H1 (cell line): ENCODE measurements around the gene MARCHF10. TPM values are rescaled to one million over a fixed set of nuclear protein-coding genes. Genes with fewer than 3 reads are reported as not detected.

ENCODE experiments used
- CTCF ChIA-PET: fragments of 300-600 bp; sonication (Branson Sonifier 250); formaldehyde crosslinking; loops from one replicate; lab custom pipeline; 2021; ENCODE audit not compliant: partially characterized antibody; lab: Charles Lee
- POLR2A ChIA-PET: fragments of 300-600 bp; sonication (Branson Sonifier 250); formaldehyde crosslinking; loops from one replicate; lab custom pipeline; 2021; ENCODE audit warnings: inconsistent platforms; ENCODE audit not compliant: partially characterized antibody; lab: Charles Lee
- DNase-seq, 2 experiments: peaks; one replicate each; pipeline versions ENCODE4 v3.0.0 to v3.0.0-alpha.2; 2010 to 2022; ENCODE audit warnings: low spot score in 2 of 2, low read depth in 1 of 2, mixed read lengths in 1 of 2
- FAIRE-seq: peaks from 2 replicates; lab custom pipeline; 2011; peaks lifted over from hg19 to GRCh38; lab: Jason Lieb, UNC
- H2AFZ ChIP-seq: 2 replicates; pipeline ENCODE4 v1.8.1; 2012; ENCODE audit warnings: low read length, inconsistent platforms
- H2AK5ac ChIP-seq: 2 replicates; pipeline ENCODE4 v1.6.1; 2013; ENCODE audit warnings: low read depth, low read length
- H2BK120ac ChIP-seq: replicated peaks from 2 replicates; pipeline ENCODE3; 2013; ENCODE audit warnings: low read depth, low read length, inconsistent platforms
- H2BK12ac ChIP-seq: 2 replicates; pipeline ENCODE4 v1.6.1; 2013; ENCODE audit warnings: low read depth, low read length
- H2BK15ac ChIP-seq: 2 replicates; pipeline ENCODE4 v1.6.1; 2013; ENCODE audit warnings: low read length
- H2BK20ac ChIP-seq: 2 replicates; pipeline ENCODE4 v1.6.1; 2013; ENCODE audit warnings: low read length
- H2BK5ac ChIP-seq: 2 replicates; pipeline ENCODE4 v1.6.1; 2013; ENCODE audit warnings: low read depth, low read length
- H3K14ac ChIP-seq: 2 replicates; pipeline ENCODE4 v1.6.1; 2013; ENCODE audit warnings: inconsistent platforms; ENCODE audit not compliant: insufficient read length
- H3K18ac ChIP-seq: 2 replicates; pipeline ENCODE4 v1.6.1; 2013; ENCODE audit warnings: low read length; ENCODE audit errors: extremely low read depth
- H3K23ac ChIP-seq: 2 replicates; pipeline ENCODE4 v1.6.1; 2013; ENCODE audit warnings: inconsistent platforms; ENCODE audit not compliant: insufficient read length
- H3K23me2 ChIP-seq: 2 replicates; pipeline ENCODE4 v1.6.1; 2013; ENCODE audit warnings: low read depth, low read length
- H3K27ac ChIP-seq: 2 replicates; pipeline ENCODE4 v1.6.1; 2011; ENCODE audit warnings: low read depth, low read length, inconsistent platforms
- H3K27me3 ChIP-seq, 4 experiments: replicated peaks in 1 of 4; 1 replicate in 1 of 4; 2 replicates in 3 of 4; pipeline versions ENCODE4 v1.6.1 to v1.8.1; 2011 to 2013; ENCODE audit warnings: low read length in 3 of 4, mild to moderate bottlenecking in 3 of 4, inconsistent platforms in 2 of 4, mixed read lengths in 2 of 4, moderate library complexity in 1 of 4; ENCODE audit not compliant: control insufficient read depth in 3 of 4, insufficient read depth in 3 of 4; ENCODE audit errors: extremely low read depth in 1 of 4
- H3K36me3 ChIP-seq, 4 experiments: 2 replicates each; pipeline versions ENCODE4 v1.6.1 to v1.8.1; 2011 to 2013; ENCODE audit warnings: mild to moderate bottlenecking in 4 of 4, low read length in 3 of 4, moderate library complexity in 2 of 4, control low read depth in 1 of 4, inconsistent platforms in 1 of 4; ENCODE audit not compliant: insufficient read depth in 4 of 4, control insufficient read depth in 2 of 4
- H3K4ac ChIP-seq: replicated peaks from 2 replicates; pipeline ENCODE3; 2013; ENCODE audit warnings: low read length, low read depth, mixed read lengths, inconsistent platforms; ENCODE audit not compliant: insufficient read length
- H3K4me1 ChIP-seq, 4 experiments: replicated peaks in 1 of 4; 1 replicate in 1 of 4; 2 replicates in 3 of 4; pipeline versions ENCODE4 v1.6.1 to v1.8.1; 2011 to 2013; ENCODE audit warnings: low read length in 3 of 4, inconsistent platforms in 2 of 4, mixed read lengths in 1 of 4; ENCODE audit not compliant: insufficient read depth in 4 of 4, control insufficient read depth in 3 of 4
- H3K4me2 ChIP-seq, 2 experiments: 2 replicates each; pipeline versions ENCODE4 v1.6.1 to v1.8.1; 2011 to 2013; ENCODE audit warnings: low read depth in 2 of 2, low read length in 2 of 2, control low read depth in 1 of 2, inconsistent platforms in 1 of 2, mild to moderate bottlenecking in 1 of 2; ENCODE audit not compliant: insufficient read depth in 1 of 2
- H3K4me3 ChIP-seq, 4 experiments: fragments of 200-600, 300-600 bp in 1 of 4; sonication (generic), shearing (Covaris generic), sonication (Bioruptor Twin) in 1 of 4; 2 replicates each; pipeline versions ENCODE4 v1.5.1 to v1.8.1; 2011 to 2016; ENCODE audit warnings: low read length in 4 of 4, low read depth in 3 of 4, control low read depth in 2 of 4, inconsistent platforms in 2 of 4, mild to moderate bottlenecking in 2 of 4, mixed read lengths in 1 of 4, moderate library complexity in 1 of 4; ENCODE audit not compliant: insufficient read depth in 2 of 4; ENCODE audit errors: extremely low read depth in 1 of 4
- H3K56ac ChIP-seq: replicated peaks from 2 replicates; pipeline ENCODE3; 2013; ENCODE audit warnings: low read depth, mild to moderate bottlenecking, mixed read lengths, low read length, inconsistent platforms; ENCODE audit not compliant: insufficient read length
- H3K79me1 ChIP-seq: 2 replicates; pipeline ENCODE4 v1.6.1; 2013; ENCODE audit warnings: low read depth, low read length, control low read depth
- H3K79me2 ChIP-seq, 2 experiments: 2 replicates each; pipeline versions ENCODE4 v1.6.1 to v1.8.1; 2012 to 2013; ENCODE audit warnings: low read length in 2 of 2, mild to moderate bottlenecking in 2 of 2, inconsistent platforms in 1 of 2; ENCODE audit not compliant: insufficient read depth in 2 of 2, control insufficient read depth in 1 of 2
- H3K9ac ChIP-seq, 4 experiments: replicated peaks in 1 of 4; 1 replicate in 1 of 4; 2 replicates in 3 of 4; pipeline versions ENCODE4 v1.6.1 to v1.8.1; 2011 to 2013; ENCODE audit warnings: low read depth in 3 of 4, low read length in 3 of 4, control low read depth in 2 of 4, mild to moderate bottlenecking in 2 of 4, moderate library complexity in 2 of 4, inconsistent platforms in 1 of 4; ENCODE audit errors: extremely low read depth in 1 of 4
- H3K9me3 ChIP-seq, 2 experiments: 2 replicates each; pipeline versions ENCODE4 v1.6.1 to v1.8.1; 2012 to 2013; ENCODE audit warnings: mild to moderate bottlenecking in 2 of 2, moderate library complexity in 2 of 2, control low read depth in 1 of 2, inconsistent platforms in 1 of 2, low read depth in 1 of 2, low read length in 1 of 2, mixed read lengths in 1 of 2; ENCODE audit not compliant: insufficient read depth in 2 of 2
- H4K20me1 ChIP-seq, 2 experiments: replicated peaks in 1 of 2; 2 replicates each; pipeline versions ENCODE3 to v1.8.1; 2011 to 2013; ENCODE audit warnings: inconsistent platforms in 2 of 2, low read length in 2 of 2, mild to moderate bottlenecking in 1 of 2; ENCODE audit not compliant: insufficient read depth in 2 of 2, control insufficient read depth in 1 of 2
- H4K5ac ChIP-seq: 2 replicates; pipeline ENCODE4 v1.6.1; 2013; ENCODE audit warnings: low read length, low read depth, mixed read lengths, inconsistent platforms; ENCODE audit not compliant: insufficient read length
- H4K8ac ChIP-seq: 2 replicates; pipeline ENCODE4 v1.8.0; 2013; ENCODE audit warnings: mild to moderate bottlenecking, moderate library complexity, low read length, inconsistent platforms; ENCODE audit not compliant: insufficient read depth; ENCODE audit errors: extremely low read depth
- H4K91ac ChIP-seq: replicated peaks from 2 replicates; pipeline ENCODE3; 2013; ENCODE audit warnings: low read length, mixed read lengths, inconsistent platforms; ENCODE audit not compliant: insufficient read length
- ASH2L ChIP-seq: fragments of 200-600, 300-600 bp; sonication (generic); IDR thresholded peaks from one replicate; pipeline ENCODE4 v1.7.1; 2017; ENCODE audit warnings: low read length
- BACH1 ChIP-seq: IDR thresholded peaks from 2 replicates; pipeline ENCODE4 v1.6.1; 2012; ENCODE audit warnings: low read length, improper control_type of control experiment
- CEBPB ChIP-seq: IDR thresholded peaks from 2 replicates; pipeline ENCODE4 v1.6.1; 2012; ENCODE audit warnings: low read depth, low read length
- GABPA ChIP-seq: IDR thresholded peaks from 2 replicates; pipeline ENCODE4 v1.6.1; 2011; ENCODE audit warnings: mild to moderate bottlenecking, low read length, moderate library complexity, borderline replicate concordance; ENCODE audit not compliant: insufficient read depth
- SRF ChIP-seq: IDR thresholded peaks from 2 replicates; pipeline ENCODE4 v1.6.1; 2011; ENCODE audit warnings: mild to moderate bottlenecking, low read depth, low read length, moderate library complexity
- ZNF274 ChIP-seq: IDR thresholded peaks from 2 replicates; pipeline ENCODE4 v1.7.0; 2012; ENCODE audit warnings: low read length, borderline replicate concordance; ENCODE audit errors: extremely low read depth
- whole genome bisulfite sequencing, 2 experiments: shearing (Covaris generic) in 1 of 2; methylation state at CpG; one replicate each; pipeline versions ENCODE4 v1.1.6 to v1.1.7; 2013 to 2015; ENCODE audit warnings: low lambda C conversion rate in 2 of 2, mixed read lengths in 2 of 2, inconsistent platforms in 1 of 2, low coverage in 1 of 2, missing lambda C conversion rate in 1 of 2; ENCODE audit not compliant: insufficient replicate concordance in 2 of 2, insufficient coverage in 1 of 2, insufficient read length in 1 of 2; ENCODE audit errors: extremely low coverage in 1 of 2, missing lambda C conversion rate in 1 of 2; 5-methylcytosine and 5-hydroxymethylcytosine counted together
- polyA plus RNA-seq, 7 experiments: library from polyadenylated mRNA; depleted of rRNA in 3 of 7; stranded (reverse) in 5 of 7; unstranded in 2 of 7; fragments of >200 nt in 5 of 7; fragments of 200-250 nt in 2 of 7; gene quantifications; 1 replicate in 5 of 7; 2 replicates in 1 of 7; 4 replicates in 1 of 7; pipeline versions ENCODE4 v1.2.1 to v1.2.3, GENCODE V29; 2011 to 2013; ENCODE audit warnings: missing spikeins in 2 of 7, mixed read lengths in 2 of 7
- total RNA-seq: library from RNA; stranded (reverse); fragmentation: NEBNext Ultra II Directional; extraction: Animal tissue kit (Norgen Biotek cat#: 25700); gene quantifications from 2 replicates; pipeline ENCODE4 v1.2.1, GENCODE V29; 2021

Gene MARCHF10
- total and polyA plus RNA-seq, 2 of the 8 experiments (the other 6 are each of a cell fraction or from before 2014, with no cell fraction given): 0.48 to 0.73 TPM

- H3K79me1 ChIP-seq: no peaks in the 10 kb centered on the region
- H2AFZ ChIP-seq: no peak overlapping the region
- DNase-seq: no peak
- no peak overlapping the region for H3K9ac ChIP-seq
- H3K27me3 ChIP-seq: no peaks in the 10 kb centered on the region
- no peak overlapping the region for H3K27ac ChIP-seq
- H2AK5ac ChIP-seq: no peak overlapping the region
- no peak overlapping the region for H3K23ac ChIP-seq
- H3K23me2 ChIP-seq: 0 out of 2 replicates have a peak, but pooled peaks cover 2% of the 10 kb centered on the region
- H4K20me1 ChIP-seq: no peaks in the 10 kb centered on the region
- no peak overlapping the region for H4K5ac ChIP-seq
- no peak overlapping the region for H3K4ac ChIP-seq
- no peak overlapping the region for H2BK120ac ChIP-seq
- peaks cover 0 to 3% (median 0%) of the 10 kb centered on the region in 4 experiments; a peak in 2 of 7 replicates for H3K4me1 ChIP-seq
- no peaks in the 10 kb centered on the region for H3K36me3 ChIP-seq
- H2BK5ac ChIP-seq: no peak overlapping the region
- ChIA-PET POLR2A (no interaction called here), CTCF (interaction anchor here (1.3 to 3.2 kb wide), 2 partner anchors 18 to 25 kb away, joined by 3 to 9 read pairs; no protein-coding TSS in a partner anchor)
- no peak overlapping the region for H3K4me3 ChIP-seq
- no peak overlapping the region for H2BK15ac ChIP-seq
- no peak overlapping the region for H4K91ac ChIP-seq
- FAIRE-seq: no peak
- no peak overlapping the region for H2BK12ac ChIP-seq
- no peaks in the 10 kb centered on the region for H3K79me2 ChIP-seq
- H3K9me3 ChIP-seq: no peaks in the 10 kb centered on the region
- no peak overlapping the region for H3K4me2 ChIP-seq
- no peak overlapping the region for H3K14ac ChIP-seq
- no peak overlapping the region for H3K18ac ChIP-seq
- no peak overlapping the region for H2BK20ac ChIP-seq
- WGBS, 2 experiments: 88% methylated on average over 7 of the region's 7 CpGs; no CpG with 5 or more reads in 1 of the 2 experiments
- no peak overlapping the region for H3K56ac ChIP-seq
- no peak overlapping the region for H4K8ac ChIP-seq
- TF ChIP-seq GABPA (no peak), ASH2L (no peak), ZNF274 (no peak), SRF (no peak), CEBPB (no peak), BACH1 (no peak)
Measured at GRCh38 chr17:62780269-62780668, 27.8 kb downstream of the MARCHF10 start.
